ENCODE measurements around the gene CCR7. TPM values are rescaled to one million over a fixed set of nuclear protein-coding genes. Genes with fewer than 3 reads are reported as not detected.
A peak's percentile ranks its signal among the peaks of the same experiment; 100 is the strongest.

CCR7 gene
- total and polyA plus RNA-seq, 2 of the 13 experiments (the other 11 are each of a cell fraction or from before 2014, with no cell fraction given): 0.04 to 0.53 TPM

GRCh38 chr17:40553694-40554534 is 11.4 kb downstream of the CCR7 start (continued):
- TF ChIP-seq, protein P1, sequence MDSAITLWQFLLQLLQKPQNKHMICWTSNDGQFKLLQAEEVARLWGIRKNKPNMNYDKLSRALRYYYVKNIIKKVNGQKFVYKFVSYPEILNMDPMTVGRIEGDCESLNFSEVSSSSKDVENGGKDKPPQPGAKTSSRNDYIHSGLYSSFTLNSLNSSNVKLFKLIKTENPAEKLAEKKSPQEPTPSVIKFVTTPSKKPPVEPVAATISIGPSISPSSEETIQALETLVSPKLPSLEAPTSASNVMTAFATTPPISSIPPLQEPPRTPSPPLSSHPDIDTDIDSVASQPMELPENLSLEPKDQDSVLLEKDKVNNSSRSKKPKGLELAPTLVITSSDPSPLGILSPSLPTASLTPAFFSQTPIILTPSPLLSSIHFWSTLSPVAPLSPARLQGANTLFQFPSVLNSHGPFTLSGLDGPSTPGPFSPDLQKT (CRISPR knock-in tag; IDR thresholded peaks at IDR 0.05; ENCODE audit: borderline replicate concordance): no peak
- TF ChIP-seq KDM5B (CRISPR knock-in tag; IDR thresholded peaks at IDR 0.05; ENCODE audit: borderline replicate concordance) (no peak), ZNF317 (CRISPR knock-in tag; IDR thresholded peaks at IDR 0.05) (no peak), SRY (CRISPR knock-in tag; IDR thresholded peaks at IDR 0.05) (no peak), NAIF1 (CRISPR knock-in tag; IDR thresholded peaks at IDR 0.05; ENCODE audit: borderline replicate concordance) (no peak), MXD1 (CRISPR knock-in tag; IDR thresholded peaks at IDR 0.05) (no peak), SNAI1 (CRISPR knock-in tag; IDR thresholded peaks at IDR 0.05; ENCODE audit: borderline replicate concordance) (no peak), YY1 (IDR thresholded peaks at IDR 0.05; ENCODE audit: insufficient read depth, insufficient replicate concordance, low read depth, low read length) (no peak), IRF1 (CRISPR knock-in tag; IDR thresholded peaks at IDR 0.05; ENCODE audit: low read depth) (peak; percentile 96), ZNF282 (IDR thresholded peaks at IDR 0.05; ENCODE audit: partially characterized antibody) (no peak), PRDM10 (CRISPR knock-in tag; IDR thresholded peaks at IDR 0.05; ENCODE audit: low read depth) (no peak), SMARCE1 (IDR thresholded peaks at IDR 0.05; ENCODE audit: borderline replicate concordance) (no peak), NFIB (CRISPR knock-in tag; IDR thresholded peaks at IDR 0.05; ENCODE audit: borderline replicate concordance) (no peak), JUNB (CRISPR knock-in tag; IDR thresholded peaks at IDR 0.05; ENCODE audit: borderline replicate concordance) (no peak), ZNF451 (CRISPR knock-in tag; IDR thresholded peaks at IDR 0.05) (no peak), ZNF567 (CRISPR knock-in tag; IDR thresholded peaks at IDR 0.05; ENCODE audit: borderline replicate concordance) (no peak), ZNF577 (CRISPR knock-in tag; IDR thresholded peaks at IDR 0.05; ENCODE audit: borderline replicate concordance, low read depth) (no peak), HDAC1 (CRISPR knock-in tag; IDR thresholded peaks at IDR 0.05) (no peak), RBFOX2 (IDR thresholded peaks at IDR 0.05; ENCODE audit: low read depth, low read length) (no peak), HNRNPK (IDR thresholded peaks at IDR 0.05; ENCODE audit: low read depth, low read length, poor library complexity, severe bottlenecking) (no peak), ZNF24 (IDR thresholded peaks at IDR 0.05) (no peak), TAF15 (IDR thresholded peaks at IDR 0.05; ENCODE audit: low read depth, low read length, poor library complexity, severe bottlenecking) (no peak), RFX3 (CRISPR knock-in tag; IDR thresholded peaks at IDR 0.05) (no peak; the same call in 1 of the 2 replicates), ZNF496 (CRISPR knock-in tag; IDR thresholded peaks at IDR 0.05; ENCODE audit: insufficient replicate concordance) (no peak)
